GM23338 (cell line): ENCODE data around the gene OR52E1. TPM values are rescaled to one million over a fixed set of nuclear protein-coding genes. Genes with fewer than 3 reads are reported as not detected.

ENCODE experiments used
- ATAC-seq: fragments of 200-7000 bp; cut with Tn5 transposase; 3 replicates; pipeline ENCODE4 v1.9.1; 2020
- DNase-seq: peaks from one replicate; pipeline ENCODE4 v3.0.0-alpha.2; 2015; ENCODE audit warnings: low spot score
- H2AFZ ChIP-seq: fragments of 200-600 bp; sonication (generic); 2 replicates; pipeline ENCODE4 v1.8.0; 2016; ENCODE audit warnings: antibody characterized with exemption, mild to moderate bottlenecking, moderate library complexity
- H3F3A ChIP-seq: fragments of 200-600 bp; sonication (generic); replicated peaks from 2 replicates; pipeline ENCODE4 v1.8.0; 2017; ENCODE audit warnings: antibody characterized with exemption, mixed run types, low read depth
- H3K27ac ChIP-seq: fragments of 200-600 bp; sonication (generic); 2 replicates; pipeline ENCODE4 v1.6.1; 2016; ENCODE audit warnings: low read depth
- H3K27me3 ChIP-seq: fragments of 200-600 bp; sonication (generic); 2 replicates; pipeline ENCODE4 v1.8.0; 2016; ENCODE audit warnings: mild to moderate bottlenecking, mixed run types, moderate library complexity; ENCODE audit not compliant: insufficient read depth
- H3K36me3 ChIP-seq: fragments of 200-600 bp; sonication (generic); 2 replicates; pipeline ENCODE4 v1.8.0; 2016; ENCODE audit warnings: mild to moderate bottlenecking; ENCODE audit not compliant: insufficient read depth
- H3K4me1 ChIP-seq: fragments of 200-600 bp; sonication (generic); 2 replicates; pipeline ENCODE4 v1.8.0; 2016; ENCODE audit warnings: mild to moderate bottlenecking, moderate library complexity; ENCODE audit not compliant: insufficient read depth
- H3K4me2 ChIP-seq: fragments of 200-600 bp; sonication (generic); 2 replicates; pipeline ENCODE4 v1.7.1; 2017; ENCODE audit warnings: mixed run types
- H3K4me3 ChIP-seq: fragments of 200-600 bp; sonication (generic); 2 replicates; pipeline ENCODE4 v1.6.1; 2016; ENCODE audit warnings: mixed run types
- H3K79me2 ChIP-seq: fragments of 200-600 bp; sonication (generic); replicated peaks from 2 replicates; pipeline ENCODE4 v1.8.0; 2017; ENCODE audit warnings: mild to moderate bottlenecking; ENCODE audit not compliant: insufficient read depth
- H3K9me2 ChIP-seq: fragments of 200-600 bp; sonication (generic); 2 replicates; pipeline ENCODE4 v1.8.0; 2017; ENCODE audit not compliant: insufficient read depth
- H4K20me1 ChIP-seq: fragments of 200-600 bp; sonication (generic); replicated peaks from 2 replicates; pipeline ENCODE4 v1.8.0; 2017; ENCODE audit warnings: mild to moderate bottlenecking; ENCODE audit not compliant: insufficient read depth
- H3K27ac Mint-ChIP-seq: 2 replicates; pipeline ENCODE4 v1.8.0; 2020; ENCODE audit warnings: inconsistent platforms, mild to moderate bottlenecking, moderate library complexity, mixed read lengths
- H3K27me3 Mint-ChIP-seq: 3 replicates; pipeline ENCODE4 v1.8.0; 2022; ENCODE audit warnings: low read depth, mild to moderate bottlenecking, moderate library complexity, mixed read lengths, inconsistent platforms; ENCODE audit not compliant: insufficient read depth, poor library complexity
- H3K36me3 Mint-ChIP-seq: 3 replicates; pipeline ENCODE4 v1.8.0; 2021; ENCODE audit warnings: low read depth, mild to moderate bottlenecking, inconsistent platforms, moderate library complexity, mixed read lengths
- H3K4me1 Mint-ChIP-seq: 3 replicates; pipeline ENCODE4 v1.8.0; 2020; ENCODE audit warnings: mild to moderate bottlenecking, inconsistent platforms, mixed read lengths
- H3K4me3 Mint-ChIP-seq: 3 replicates; pipeline ENCODE4 v1.8.0; 2021; ENCODE audit warnings: moderate library complexity, mild to moderate bottlenecking, inconsistent platforms, mixed read lengths
- H3K9me3 Mint-ChIP-seq: 3 replicates; pipeline ENCODE4 v1.8.0; 2020; ENCODE audit warnings: moderate library complexity, mild to moderate bottlenecking, inconsistent platforms, mixed read lengths
- CREB1 ChIP-seq: fragments of 250-450 bp; sonication (Bioruptor Pico); IDR thresholded peaks from 2 replicates; pipeline ENCODE4 v1.5.0; 2020; ENCODE audit warnings: low read depth, mild to moderate bottlenecking, moderate library complexity
- EZH2 ChIP-seq: fragments of 200-600 bp; sonication (generic); IDR thresholded peaks from one replicate; pipeline ENCODE4 v1.8.0; 2017; ENCODE audit warnings: antibody characterized with exemption, mild to moderate bottlenecking, low read depth; ENCODE audit not compliant: unreplicated experiment
- EZH2phosphoT487 ChIP-seq: fragments of 200-600 bp; sonication (generic); IDR thresholded peaks from one replicate; pipeline ENCODE4 v1.8.1; 2018; ENCODE audit warnings: antibody characterized with exemption; ENCODE audit not compliant: unreplicated experiment
- NANOG ChIP-seq: IDR thresholded peaks from 2 replicates; pipeline ENCODE4 v1.6.1; 2016; ENCODE audit warnings: antibody characterized with exemption, borderline replicate concordance
- ZNF114 ChIP-seq: fragments of 250-450 bp; sonication (Bioruptor Pico); IDR thresholded peaks from 2 replicates; pipeline ENCODE4 v1.5.0; 2020; ENCODE audit warnings: mild to moderate bottlenecking, moderate library complexity
- ZNF331 ChIP-seq: fragments of 250-450 bp; sonication (Bioruptor Pico); IDR thresholded peaks from 2 replicates; pipeline ENCODE4 v1.5.0; 2020; ENCODE audit warnings: low read depth, mild to moderate bottlenecking, moderate library complexity
- polyA plus RNA-seq: library from polyadenylated mRNA; unstranded; fragments of >200 nt; fragmentation: Nextera tagmentation; extraction: Ambion mirVana; gene quantifications from 2 replicates; pipeline ENCODE4 v1.2.1, GENCODE V29; 2016
- total RNA-seq: library from RNA; depleted of rRNA; stranded (reverse); fragments of >200 nt; shearing (Covaris generic); gene quantifications from 2 replicates; pipeline ENCODE4 v1.2.3, GENCODE V29; 2014
- TF ChIP-seq, protein P1 (sequence below): IDR thresholded peaks from 2 replicates; pipeline ENCODE4 v1.6.1; 2016; ENCODE audit warnings: antibody characterized with exemption
- TF ChIP-seq, protein P2 (sequence below), 2 experiments: fragments of 200-600 bp in 1 of 2; sonication (generic) in 1 of 2; conservative IDR thresholded peaks; 2 replicates each; pipeline versions ENCODE4 v1.5.1 to v1.6.1; 2016 to 2017; ENCODE audit warnings: antibody characterized with exemption in 2 of 2, low read depth in 2 of 2, mild to moderate bottlenecking in 2 of 2, moderate library complexity in 1 of 2
- TF ChIP-seq, protein P3 (sequence below): fragments of 250-450 bp; sonication (Bioruptor Pico); IDR thresholded peaks from 2 replicates; pipeline ENCODE4 v1.5.0; 2020; ENCODE audit warnings: mild to moderate bottlenecking, moderate library complexity

OR52E1 gene
- total and polyA plus RNA-seq, 2 experiments from 2014 or later, result not detected

DNA sequence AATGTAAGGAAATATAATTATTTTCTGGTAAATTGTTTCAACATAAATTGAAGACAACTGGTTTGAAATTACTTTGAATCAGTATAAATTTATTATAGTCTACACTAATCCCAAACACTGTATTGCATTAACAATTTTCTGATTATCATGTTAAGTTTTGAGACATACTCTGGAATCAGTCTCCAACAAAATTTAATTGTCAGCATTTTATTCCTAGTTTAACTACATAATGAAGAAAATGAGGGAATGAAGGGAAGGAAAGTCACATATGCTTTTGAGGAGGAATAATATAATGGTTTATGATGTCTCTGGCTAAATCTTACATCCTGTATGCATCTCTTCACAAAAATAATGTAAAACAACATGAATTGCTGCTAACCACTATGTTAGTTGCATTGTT is 14.2 kb downstream of the OR52E1 start:
- Mint-ChIP-seq H3K36me3 (no peaks in the 10 kb centered on the region), H3K9me3 (no peaks in the 10 kb centered on the region), H3K27me3 (no peaks in the 10 kb centered on the region), H3K4me3 (no peak overlapping the region), H3K27ac (no peak overlapping the region), H3K4me1 (0 out of 3 replicates have a peak, but pooled peaks cover 2% of the 10 kb centered on the region)
- no peak overlapping the region for H3K4me2 ChIP-seq
- TF ChIP-seq, protein P1, sequence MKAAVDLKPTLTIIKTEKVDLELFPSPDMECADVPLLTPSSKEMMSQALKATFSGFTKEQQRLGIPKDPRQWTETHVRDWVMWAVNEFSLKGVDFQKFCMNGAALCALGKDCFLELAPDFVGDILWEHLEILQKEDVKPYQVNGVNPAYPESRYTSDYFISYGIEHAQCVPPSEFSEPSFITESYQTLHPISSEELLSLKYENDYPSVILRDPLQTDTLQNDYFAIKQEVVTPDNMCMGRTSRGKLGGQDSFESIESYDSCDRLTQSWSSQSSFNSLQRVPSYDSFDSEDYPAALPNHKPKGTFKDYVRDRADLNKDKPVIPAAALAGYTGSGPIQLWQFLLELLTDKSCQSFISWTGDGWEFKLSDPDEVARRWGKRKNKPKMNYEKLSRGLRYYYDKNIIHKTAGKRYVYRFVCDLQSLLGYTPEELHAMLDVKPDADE, result no peak
- TF ChIP-seq EZH2phosphoT487 (no peak), NANOG (no peak), ZNF331 (CRISPR knock-in tag) (no peak), CREB1 (CRISPR knock-in tag) (no peak), EZH2 (no peak), ZNF114 (no peak)
- TF ChIP-seq, protein P2, sequence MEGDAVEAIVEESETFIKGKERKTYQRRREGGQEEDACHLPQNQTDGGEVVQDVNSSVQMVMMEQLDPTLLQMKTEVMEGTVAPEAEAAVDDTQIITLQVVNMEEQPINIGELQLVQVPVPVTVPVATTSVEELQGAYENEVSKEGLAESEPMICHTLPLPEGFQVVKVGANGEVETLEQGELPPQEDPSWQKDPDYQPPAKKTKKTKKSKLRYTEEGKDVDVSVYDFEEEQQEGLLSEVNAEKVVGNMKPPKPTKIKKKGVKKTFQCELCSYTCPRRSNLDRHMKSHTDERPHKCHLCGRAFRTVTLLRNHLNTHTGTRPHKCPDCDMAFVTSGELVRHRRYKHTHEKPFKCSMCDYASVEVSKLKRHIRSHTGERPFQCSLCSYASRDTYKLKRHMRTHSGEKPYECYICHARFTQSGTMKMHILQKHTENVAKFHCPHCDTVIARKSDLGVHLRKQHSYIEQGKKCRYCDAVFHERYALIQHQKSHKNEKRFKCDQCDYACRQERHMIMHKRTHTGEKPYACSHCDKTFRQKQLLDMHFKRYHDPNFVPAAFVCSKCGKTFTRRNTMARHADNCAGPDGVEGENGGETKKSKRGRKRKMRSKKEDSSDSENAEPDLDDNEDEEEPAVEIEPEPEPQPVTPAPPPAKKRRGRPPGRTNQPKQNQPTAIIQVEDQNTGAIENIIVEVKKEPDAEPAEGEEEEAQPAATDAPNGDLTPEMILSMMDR (conservative IDR thresholded peaks at IDR 0.05; ENCODE audit: low read depth in 2 of 2), result no peak
- TF ChIP-seq, protein P3, sequence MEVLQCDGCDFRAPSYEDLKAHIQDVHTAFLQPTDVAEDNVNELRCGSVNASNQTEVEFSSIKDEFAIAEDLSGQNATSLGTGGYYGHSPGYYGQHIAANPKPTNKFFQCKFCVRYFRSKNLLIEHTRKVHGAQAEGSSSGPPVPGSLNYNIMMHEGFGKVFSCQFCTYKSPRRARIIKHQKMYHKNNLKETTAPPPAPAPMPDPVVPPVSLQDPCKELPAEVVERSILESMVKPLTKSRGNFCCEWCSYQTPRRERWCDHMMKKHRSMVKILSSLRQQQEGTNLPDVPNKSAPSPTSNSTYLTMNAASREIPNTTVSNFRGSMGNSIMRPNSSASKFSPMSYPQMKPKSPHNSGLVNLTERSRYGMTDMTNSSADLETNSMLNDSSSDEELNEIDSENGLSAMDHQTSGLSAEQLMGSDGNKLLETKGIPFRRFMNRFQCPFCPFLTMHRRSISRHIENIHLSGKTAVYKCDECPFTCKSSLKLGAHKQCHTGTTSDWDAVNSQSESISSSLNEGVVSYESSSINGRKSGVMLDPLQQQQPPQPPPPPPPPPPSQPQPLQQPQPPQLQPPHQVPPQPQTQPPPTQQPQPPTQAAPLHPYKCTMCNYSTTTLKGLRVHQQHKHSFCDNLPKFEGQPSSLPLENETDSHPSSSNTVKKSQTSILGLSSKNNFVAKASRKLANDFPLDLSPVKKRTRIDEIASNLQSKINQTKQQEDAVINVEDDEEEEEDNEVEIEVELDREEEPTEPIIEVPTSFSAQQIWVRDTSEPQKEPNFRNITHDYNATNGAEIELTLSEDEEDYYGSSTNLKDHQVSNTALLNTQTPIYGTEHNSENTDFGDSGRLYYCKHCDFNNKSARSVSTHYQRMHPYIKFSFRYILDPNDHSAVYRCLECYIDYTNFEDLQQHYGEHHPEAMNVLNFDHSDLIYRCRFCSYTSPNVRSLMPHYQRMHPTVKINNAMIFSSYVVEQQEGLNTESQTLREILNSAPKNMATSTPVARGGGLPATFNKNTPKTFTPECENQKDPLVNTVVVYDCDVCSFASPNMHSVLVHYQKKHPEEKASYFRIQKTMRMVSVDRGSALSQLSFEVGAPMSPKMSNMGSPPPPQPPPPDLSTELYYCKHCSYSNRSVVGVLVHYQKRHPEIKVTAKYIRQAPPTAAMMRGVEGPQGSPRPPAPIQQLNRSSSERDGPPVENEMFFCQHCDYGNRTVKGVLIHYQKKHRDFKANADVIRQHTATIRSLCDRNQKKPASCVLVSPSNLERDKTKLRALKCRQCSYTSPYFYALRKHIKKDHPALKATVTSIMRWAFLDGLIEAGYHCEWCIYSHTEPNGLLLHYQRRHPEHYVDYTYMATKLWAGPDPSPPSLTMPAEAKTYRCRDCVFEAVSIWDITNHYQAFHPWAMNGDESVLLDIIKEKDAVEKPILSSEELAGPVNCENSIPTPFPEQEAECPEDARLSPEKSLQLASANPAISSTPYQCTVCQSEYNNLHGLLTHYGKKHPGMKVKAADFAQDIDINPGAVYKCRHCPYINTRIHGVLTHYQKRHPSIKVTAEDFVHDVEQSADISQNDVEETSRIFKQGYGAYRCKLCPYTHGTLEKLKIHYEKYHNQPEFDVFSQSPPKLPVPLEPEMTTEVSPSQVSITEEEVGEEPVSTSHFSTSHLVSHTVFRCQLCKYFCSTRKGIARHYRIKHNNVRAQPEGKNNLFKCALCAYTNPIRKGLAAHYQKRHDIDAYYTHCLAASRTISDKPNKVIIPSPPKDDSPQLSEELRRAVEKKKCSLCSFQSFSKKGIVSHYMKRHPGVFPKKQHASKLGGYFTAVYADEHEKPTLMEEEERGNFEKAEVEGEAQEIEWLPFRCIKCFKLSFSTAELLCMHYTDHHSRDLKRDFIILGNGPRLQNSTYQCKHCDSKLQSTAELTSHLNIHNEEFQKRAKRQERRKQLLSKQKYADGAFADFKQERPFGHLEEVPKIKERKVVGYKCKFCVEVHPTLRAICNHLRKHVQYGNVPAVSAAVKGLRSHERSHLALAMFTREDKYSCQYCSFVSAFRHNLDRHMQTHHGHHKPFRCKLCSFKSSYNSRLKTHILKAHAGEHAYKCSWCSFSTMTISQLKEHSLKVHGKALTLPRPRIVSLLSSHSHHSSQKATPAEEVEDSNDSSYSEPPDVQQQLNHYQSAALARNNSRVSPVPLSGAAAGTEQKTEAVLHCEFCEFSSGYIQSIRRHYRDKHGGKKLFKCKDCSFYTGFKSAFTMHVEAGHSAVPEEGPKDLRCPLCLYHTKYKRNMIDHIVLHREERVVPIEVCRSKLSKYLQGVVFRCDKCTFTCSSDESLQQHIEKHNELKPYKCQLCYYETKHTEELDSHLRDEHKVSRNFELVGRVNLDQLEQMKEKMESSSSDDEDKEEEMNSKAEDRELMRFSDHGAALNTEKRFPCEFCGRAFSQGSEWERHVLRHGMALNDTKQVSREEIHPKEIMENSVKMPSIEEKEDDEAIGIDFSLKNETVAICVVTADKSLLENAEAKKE, result no peak
- H3K27me3 ChIP-seq, result no peaks in the 10 kb centered on the region
- no peaks in the 10 kb centered on the region for H3K4me1 ChIP-seq
- no peaks in the 10 kb centered on the region for H3F3A ChIP-seq
- no peak overlapping the region for H3K4me3 ChIP-seq
- H3K27ac ChIP-seq, result no peak overlapping the region
- no peak overlapping the region for H2AFZ ChIP-seq
- DNase-seq (no peak), ATAC-seq (no peak)
- H3K36me3 ChIP-seq, result no peaks in the 10 kb centered on the region
- H3K9me2 ChIP-seq, result 0 out of 2 replicates have a peak, but pooled peaks cover 3% of the 10 kb centered on the region
- no peaks in the 10 kb centered on the region for H4K20me1 ChIP-seq
- H3K79me2 ChIP-seq, result no peaks in the 10 kb centered on the region
